ENCODE data around the gene ETV3L.
"Not testable (repeated sequence)": the region's sequence is repeated elsewhere in the genome, so short reads cannot be mapped to it uniquely, and the experiment has no call there.

ETV3L gene

DNA sequence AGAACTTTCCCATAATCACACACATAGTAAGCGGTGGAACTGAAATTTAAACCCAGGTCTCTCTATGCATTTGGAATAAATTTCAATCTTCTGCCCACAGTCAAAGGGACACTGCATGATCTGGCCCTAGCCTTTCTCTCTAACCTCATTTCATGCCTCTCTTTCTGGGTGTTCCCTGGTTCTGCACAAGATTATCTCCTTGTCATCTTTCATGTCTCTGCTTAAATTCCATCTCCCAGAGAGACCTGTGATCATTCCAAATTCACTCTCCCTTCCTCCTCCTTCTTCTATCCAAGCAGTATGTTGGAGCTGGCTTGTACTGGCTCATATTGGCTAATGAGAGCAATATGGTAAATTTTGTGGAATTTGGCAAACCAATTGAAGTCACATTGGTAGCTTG is 22.2 kb downstream of the ETV3L start:
- no peak for DNase-seq (ENCODE audit: low read depth)

GRCh38 chr1:157073944-157074685 is 25.5 kb downstream of the ETV3L start:
- no peak for DNase-seq (ENCODE audit: low read depth)

- no peak for DNase-seq (ENCODE audit: low read depth)
Observed at GRCh38 chr1:157069601-157070000, 30.0 kb downstream of the ETV3L start.

DNA sequence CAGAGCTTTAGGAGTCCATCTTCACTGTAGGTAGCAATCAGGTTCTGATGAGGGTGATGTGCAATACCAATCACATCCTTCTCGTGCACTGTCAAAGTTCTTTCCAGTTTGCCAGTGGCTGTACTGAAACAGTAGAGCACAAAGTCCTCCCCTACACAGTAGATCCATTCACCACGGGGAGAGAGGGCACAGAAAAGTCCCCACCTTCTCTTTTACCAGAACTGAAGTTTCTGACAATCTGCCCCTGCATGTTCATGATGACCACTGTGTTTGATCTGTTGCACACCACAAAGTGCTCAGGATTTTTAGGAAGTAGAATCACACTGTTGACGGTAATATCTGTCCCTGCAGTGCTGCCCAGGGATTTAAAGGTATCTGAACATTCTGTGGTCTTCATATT is 40.4 kb downstream of the ETV3L start:
- DNase-seq (ENCODE audit: low read depth) = not testable (repeated sequence)

GRCh38 chr1:157056269-157056668 is 43.3 kb downstream of the ETV3L start:
- no peak for DNase-seq (ENCODE audit: low read depth)

GRCh38 chr1:157055729-157056128 is 43.9 kb downstream of the ETV3L start:
- not testable (repeated sequence) for DNase-seq (ENCODE audit: low read depth)

DNA sequence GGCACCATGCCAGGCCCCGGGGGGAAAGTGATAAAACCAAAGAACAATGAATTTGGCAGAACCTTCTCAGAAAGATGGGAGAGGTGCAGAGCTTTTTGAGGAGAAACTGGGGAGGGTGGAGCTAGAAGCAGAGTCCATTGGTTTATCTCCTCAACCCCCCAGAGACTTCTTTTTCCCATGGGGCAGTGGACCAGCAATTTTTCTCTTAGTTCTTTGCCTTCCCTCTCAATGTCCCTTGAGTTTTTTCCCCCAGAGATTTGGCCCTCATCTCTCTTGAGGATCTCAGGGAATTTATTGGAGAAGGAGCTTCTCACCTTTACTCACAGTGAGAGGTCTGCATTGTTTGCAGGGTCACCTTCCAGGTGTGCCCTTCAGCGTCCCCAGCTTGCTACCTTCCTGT is 48.8 kb downstream of the ETV3L start:
- no peak for DNase-seq (ENCODE audit: low read depth)

DNA sequence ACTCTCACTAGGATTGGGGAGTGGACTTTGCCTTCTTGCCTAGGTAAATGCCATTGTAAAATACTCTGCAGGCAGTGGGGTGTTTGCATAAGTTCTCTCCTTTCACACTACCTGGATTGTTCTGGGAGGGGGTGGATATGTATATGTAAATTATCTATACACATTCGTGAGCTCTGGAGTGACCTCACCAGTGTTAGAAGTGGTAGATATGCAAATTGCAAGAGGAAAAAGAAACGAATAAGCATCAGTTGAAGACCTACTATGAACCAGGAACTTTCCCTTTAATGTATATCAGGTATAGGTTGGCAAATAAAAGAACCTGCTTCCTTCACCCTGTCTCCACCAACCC is 52.6 kb downstream of the ETV3L start:
- no peak for DNase-seq (ENCODE audit: low read depth)

DNA sequence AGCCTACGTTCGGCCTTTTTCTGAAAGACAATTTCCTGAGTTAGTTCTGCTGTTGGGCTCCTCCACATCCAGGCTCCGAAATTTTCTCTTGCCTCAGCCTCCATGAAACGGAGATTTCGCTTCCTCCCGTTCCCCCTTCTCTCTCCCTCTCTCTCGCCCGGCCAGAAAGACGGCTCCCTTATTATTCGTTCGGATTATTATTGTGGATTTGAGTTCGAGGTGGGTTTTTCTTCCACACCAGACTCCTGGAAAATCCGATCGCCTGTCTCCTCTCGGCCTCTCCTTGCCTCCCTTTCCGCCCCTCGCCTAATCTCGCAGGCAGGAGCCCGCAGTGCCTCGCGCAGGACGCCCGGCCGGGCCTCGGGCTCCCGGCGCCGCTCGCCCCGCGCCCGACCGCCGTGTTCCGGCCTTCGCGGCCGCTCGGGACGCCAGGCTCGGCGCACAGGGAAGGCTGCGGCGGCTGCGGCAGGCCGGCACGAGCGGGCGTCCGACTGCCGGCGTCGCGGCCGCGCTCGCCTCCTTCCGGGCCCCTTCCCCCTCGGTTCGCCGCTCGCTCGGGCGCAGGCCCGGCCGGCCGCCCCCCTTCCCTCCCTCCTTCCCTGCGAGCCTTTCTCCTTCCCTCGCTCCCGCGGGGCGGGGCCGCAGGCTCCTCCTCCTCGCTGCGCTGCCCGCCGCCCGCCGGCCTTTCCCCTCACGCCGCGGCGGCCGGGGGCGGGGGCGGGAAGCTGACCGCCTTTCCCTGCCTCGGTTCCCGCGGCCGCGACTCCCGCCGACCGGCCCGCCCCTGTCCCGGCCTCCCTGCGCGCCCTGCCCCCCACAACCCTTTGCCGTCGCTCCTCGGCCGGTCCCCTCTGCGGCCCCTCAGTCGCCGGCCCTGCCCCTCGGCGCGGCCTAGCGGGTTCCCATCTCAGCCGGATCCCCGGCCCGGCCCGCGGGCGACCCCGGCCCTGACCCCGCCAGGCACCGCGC is 54.1 kb downstream of the ETV3L start, which contains the start of gene ARHGEF11:
ARHGEF11 (minus strand) TSS at position 493 of the 969 bp plus-strand sequence. CDS start 1,412 bp downstream, outside the sequence.
- DNase-seq (ENCODE audit: low read depth) = peak; percentile 1

DNA sequence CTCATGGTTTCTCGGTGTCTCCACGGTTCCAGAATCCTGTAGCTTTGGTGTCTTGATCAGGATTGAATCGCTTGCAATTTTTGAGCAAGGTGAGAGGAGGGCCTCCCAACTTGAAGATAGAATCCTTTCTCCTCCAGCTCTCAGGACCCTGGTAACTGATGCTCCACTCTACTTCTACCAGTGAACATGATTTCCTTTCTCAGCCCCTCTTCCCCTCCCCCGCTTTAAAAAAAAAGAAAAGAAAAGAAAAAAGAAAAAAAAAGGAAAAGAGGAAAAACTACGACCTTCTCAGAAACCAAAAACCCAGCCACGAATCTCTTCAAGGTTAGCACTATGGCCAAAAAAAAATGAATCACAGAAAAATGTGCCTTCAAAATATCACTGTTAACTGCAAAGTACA is 55.3 kb downstream of the ETV3L start:
- DNase-seq (ENCODE audit: low read depth) = no peak

- DNase-seq (ENCODE audit: low read depth) = no peak
Observed at GRCh38 chr1:157043685-157044084, 55.9 kb downstream of the ETV3L start.

DNA sequence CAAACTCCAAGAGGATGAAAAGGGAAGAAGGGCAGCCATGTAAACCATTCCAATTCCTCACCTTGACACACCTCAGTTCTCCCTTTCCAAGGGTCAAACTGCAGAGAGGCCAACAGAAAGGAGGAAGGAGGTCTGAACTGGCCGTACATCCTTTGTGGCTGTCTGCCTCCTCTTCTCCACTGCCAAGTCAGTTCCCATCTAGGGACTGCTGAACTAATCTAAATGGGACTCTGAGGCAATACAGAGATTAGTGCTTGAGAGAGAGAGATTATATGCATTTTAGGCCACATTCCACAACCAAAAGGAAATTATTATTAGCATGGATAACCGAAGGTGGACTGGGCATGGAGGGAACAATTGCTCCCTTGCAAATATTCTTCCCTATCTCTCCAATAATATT is 56.8 kb downstream of the ETV3L start:
- no peak for DNase-seq (ENCODE audit: low read depth)

Data from stimulated activated CD8-positive, alpha-beta memory T cell treated with anti-CD3 and anti-CD28 coated beads, Interleukin-12 subunit alpha, Interleukin-12 subunit beta, amount 100 ng/mL, for 4 hours (primary cell).